Measurements from ENCODE around the gene STK32C.
"Not testable (repeated sequence)": the region's sequence is repeated elsewhere in the genome, so short reads cannot be mapped to it uniquely, and the experiment has no call there.

STK32C gene

DNA sequence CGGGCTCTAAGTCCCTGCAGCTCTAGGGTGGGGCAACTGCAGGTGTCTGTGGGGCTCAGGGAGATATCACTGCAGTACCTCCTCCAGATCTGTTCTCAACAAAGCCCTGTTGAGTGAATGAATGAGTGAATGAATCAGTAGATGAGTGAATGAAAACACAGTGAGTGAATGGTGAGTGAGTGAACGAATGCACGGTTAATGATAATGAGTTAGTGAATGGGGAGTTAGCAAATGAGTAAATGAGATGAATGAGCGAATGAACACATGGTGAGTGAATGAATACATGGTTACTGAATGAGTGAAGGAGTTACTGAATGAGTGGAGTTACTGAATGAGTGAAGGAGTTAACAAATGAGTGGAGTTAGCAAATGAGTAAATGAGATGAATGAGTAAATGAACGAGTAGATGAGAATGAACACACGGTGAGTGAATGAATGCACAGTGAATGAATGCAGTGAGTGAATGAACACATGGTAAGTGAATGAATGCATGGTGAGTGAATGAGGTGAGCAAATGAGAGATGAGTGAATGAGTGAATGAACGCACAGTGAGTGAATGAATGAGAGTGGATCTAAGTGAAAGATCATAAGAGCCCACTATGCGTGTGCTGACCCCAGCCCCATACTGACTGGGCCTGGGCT is 34.3 kb downstream of the STK32C start:
- H3K4me3 ChIP-seq (ENCODE audit: low read length), result no peak overlapping the region
- DNase-seq (ENCODE audit: low read depth, low spot score), result no peak

DNA sequence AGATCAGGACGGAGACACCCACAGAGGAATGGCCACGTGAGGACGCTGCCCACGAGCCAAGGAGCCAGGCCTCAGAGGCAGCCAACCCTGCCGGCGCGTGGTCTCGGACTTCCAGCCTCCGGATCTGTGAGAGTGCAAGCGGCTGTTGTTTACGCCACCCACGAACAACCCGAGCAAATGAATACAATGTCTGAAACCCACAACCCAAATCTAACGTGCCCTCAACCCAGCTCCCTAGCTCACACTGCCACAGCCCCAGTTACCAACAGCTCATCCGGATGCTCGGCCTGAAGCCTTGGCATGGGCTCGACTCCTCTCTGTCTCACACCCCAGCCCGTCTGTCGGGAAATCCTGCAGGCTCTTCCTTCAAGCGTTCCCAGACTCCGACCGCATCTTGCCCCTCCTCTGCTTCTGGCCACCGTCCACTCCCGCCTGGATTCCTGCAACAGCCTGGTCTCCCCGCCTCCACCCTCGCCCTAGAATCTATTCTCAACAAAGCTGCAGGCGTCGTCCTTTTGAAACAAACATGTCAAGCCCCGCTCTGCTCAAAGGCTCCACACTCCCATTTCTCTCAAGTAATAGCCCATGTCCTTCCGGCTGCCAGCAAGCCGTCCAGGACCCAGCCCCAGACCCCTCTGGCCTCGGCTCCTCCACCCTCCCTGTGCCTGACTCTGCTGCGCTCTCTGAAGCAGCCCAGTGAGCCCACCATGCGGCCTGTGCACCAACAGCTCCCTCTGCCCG is 35.3 kb downstream of the STK32C start:
- H3K4me3 ChIP-seq (ENCODE audit: low read length), result no peak overlapping the region
- DNase-seq (ENCODE audit: low read depth, low spot score), result no peak

DNA sequence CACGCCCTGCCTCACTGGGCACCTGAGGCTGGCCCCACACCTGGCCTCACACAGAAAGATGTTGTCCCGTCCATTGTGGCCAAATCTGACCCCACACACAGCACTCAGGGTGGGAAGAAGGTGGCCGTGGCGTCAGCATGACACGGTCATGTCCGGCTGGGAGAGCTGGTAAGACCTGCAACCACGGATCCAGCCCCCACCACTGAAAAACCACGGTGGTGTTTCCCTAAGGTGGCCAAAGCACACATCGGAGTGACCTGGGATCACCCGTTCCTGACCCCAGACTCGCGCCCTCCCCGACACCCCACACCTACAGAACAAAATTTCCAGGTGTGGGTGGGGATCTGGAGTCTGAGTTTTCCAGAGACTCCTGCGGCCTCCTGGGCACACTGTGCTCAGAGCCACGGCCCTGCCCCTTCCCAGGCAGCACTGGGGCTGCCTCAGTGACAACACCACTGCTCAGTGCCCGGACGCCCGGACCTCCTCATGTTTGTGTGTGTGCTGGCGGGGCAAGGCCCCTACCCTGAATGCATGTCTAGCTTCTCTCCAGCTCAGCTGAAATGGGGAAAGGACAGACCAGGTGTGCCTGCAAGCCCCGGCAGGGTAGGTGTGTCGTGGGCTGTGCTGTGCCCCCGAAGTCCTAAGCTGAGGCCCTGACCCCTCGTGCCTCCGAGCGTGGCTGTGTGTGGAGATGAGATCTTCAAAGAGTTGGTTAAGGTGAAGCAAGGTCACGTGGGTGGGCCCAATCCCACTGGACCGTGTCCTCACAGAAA is 36.1 kb downstream of the STK32C start:
- no peak overlapping the region for H3K4me3 ChIP-seq (ENCODE audit: low read length)
- no peak for DNase-seq (ENCODE audit: low read depth, low spot score)

DNA sequence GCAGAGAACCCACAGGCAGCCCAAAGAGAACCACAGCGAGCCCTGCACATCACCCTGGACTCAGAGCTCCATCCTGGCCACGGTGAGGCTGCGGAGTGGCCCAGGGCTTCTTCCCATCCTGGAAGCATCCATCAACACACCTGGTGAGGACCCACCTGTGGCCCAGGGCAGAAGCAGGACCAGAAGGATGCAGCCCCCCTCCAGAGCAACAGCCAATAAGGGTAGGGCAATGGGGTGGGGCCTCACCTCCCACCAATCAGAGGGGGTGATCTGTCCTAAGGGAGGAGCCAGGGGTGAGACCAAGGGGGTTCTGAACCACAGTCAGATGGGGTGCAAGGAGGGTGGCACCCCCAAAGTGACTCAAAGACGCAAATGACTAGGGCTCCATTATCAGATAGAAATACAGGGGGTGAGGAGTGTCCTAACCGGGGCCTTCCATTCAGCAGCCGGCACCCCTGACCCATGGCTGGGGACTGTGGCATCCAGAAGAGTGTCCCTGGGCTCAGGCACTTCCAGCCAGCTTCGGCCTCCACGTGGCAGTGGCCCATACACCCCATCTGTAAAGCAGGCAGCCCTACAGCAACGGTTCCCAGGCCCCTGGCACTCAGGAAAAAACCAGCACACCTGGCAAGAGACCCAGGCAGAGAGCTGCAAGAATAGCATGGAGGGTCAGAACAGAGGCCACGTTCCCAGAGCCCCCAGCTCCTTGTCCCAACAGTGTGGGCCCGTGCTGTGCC is 36.9 kb downstream of the STK32C start:
- no peak overlapping the region for H3K4me3 ChIP-seq (ENCODE audit: low read length)
- DNase-seq (ENCODE audit: low read depth, low spot score), result no peak

DNA sequence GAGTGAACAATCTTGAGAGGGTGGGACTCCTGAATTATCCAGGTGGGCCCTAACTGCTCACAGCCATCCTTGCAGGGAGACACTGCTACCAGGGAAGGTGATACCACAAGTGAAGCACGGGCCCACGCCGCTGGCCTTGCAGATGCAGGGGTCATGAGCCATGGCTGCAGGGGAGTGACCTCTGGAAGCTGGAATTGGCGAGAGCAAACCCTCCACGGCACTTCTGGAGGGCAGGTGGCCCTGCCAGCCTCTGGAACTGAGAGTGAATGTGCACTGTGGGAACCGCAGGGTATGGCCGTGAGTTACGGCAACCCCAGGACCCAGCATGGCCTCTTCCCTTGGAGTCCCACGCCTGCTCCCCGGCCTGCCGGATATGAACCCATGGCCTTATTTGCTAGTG is 37.5 kb downstream of the STK32C start:
- no peak for DNase-seq (ENCODE audit: low read depth, low spot score)
- H3K4me3 ChIP-seq (ENCODE audit: low read length), result no peak overlapping the region

DNA sequence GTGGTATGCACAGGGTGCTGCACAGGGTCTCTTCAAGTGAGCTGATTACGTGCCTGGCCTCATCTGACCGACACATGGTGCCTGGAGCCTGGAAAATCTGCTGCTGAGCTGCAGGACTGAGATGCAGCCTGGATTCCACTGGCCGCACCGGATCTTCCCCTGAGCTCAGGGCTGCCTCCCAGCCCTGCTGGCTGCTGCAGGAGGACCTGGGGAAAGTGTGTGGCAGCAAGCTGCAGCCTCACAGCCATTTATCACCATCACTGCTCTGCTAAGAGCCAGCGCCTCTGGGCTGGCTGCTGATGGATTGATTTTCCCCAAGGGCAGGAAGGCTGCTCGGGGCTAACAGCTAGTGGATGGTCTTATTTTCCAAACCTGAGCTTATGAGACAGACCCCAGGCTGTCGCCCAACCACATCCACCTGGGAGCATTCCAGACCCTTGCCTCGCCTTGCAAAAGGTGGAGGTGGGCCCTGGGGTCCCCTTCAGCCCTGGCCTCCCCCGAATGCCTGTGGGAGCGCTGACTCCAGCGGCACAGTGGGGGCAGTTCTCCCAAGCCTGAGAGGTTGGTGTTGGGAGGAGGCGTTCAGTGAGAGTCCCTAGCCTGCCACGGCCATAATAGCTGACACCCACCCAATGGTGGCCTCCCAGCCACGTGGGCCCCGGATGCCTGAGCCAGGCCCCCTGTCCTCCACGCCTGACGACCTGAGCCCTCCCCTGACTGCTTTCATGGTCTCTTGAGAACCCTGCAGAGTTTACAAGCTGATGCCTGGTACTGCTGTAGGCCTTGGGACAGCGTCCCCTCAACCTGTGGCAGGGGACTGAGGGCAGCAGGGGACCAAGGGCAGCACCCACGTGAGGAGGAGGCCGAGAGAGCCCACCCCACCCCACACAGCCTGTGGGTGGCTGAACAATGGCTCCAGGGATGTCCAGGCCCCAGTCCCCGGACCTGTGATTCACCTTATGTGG is 38.2 kb downstream of the STK32C start:
- H3K4me3 ChIP-seq (ENCODE audit: low read length), result no peak overlapping the region
- DNase-seq (ENCODE audit: low read depth, low spot score), result no peak

DNA sequence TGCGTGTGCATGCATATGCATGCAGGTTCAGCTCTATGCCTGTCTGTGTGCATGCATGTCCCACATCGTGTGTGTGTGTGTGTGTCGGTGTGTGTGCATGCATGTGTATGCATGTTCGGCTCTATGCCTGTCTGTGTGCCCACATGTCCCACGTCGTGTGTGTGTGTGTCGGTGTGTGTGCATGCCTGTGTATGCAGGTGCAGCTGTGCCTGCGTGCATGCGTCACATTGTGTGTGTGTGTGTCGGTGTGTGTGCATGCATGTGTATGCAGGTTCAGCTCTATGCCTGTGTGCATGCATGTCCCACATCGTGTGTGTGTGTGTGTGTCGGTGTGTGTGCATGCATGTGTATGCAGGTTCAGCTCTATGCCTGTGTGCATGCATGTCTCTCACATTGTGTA is 39.8 kb downstream of the STK32C start:
- not testable (repeated sequence) for DNase-seq (ENCODE audit: low read depth, low spot score); H3K4me3 ChIP-seq (ENCODE audit: low read length)

DNA sequence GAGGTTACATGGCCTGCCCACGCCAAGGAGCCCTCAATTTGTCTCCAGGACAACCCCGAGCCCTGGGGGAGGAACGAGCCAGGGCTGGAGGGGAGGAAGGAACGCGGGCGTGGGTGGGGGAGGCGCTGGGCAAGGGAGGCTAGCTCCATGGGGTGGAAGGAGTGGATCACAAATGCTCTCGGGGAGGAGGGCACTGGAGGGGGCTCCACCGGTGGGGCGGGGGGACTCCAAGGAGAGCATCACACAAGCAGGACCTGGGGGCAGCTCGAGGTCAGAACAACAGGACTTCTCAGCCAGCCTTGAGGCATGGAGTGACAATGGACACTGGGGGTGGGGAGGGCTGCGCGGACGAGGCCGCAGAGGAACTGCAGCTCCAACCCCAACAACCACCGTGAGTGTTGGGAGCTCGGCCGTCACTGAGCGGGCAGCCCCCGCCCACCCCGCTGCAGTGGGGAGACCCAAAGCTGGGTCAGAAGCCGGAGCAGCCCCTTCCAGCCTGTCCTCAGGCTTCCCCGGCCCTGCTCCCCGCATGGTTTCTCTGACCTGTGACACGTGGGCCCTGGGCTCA is 41.1 kb downstream of the STK32C start:
- no peak for DNase-seq (ENCODE audit: low read depth, low spot score)
- H3K4me3 ChIP-seq (ENCODE audit: low read length), result no peak overlapping the region

DNA sequence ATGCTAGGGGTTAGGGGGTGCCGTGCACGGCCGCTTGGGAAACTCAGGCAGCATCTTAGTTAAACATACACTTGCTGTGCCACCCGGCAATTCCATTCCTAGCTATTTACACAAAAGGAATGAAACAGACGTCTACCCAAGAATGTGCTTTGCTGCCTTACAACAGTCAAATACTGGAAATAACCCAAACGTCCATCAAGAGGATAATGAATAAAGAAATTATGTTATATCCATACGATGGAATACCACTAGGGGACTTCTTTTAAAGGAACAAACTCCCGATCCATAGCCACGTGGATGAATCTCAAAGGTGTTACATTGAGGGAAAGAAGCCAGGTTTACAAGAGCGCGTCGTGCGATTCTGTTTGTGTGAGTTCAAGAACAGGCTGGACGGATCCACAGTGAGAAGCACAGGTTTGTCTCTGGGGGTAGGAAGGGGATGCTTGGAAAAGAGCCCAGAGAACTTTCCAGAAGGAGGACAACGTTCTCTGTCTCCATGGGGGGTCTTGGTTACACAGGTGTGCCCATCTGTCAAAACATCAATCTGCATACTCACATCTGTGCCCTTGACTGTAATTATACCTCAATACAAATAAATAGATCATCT is 41.8 kb downstream of the STK32C start:
- no peak for DNase-seq (ENCODE audit: low read depth, low spot score)
- no peak overlapping the region for H3K4me3 ChIP-seq (ENCODE audit: low read length)

DNA sequence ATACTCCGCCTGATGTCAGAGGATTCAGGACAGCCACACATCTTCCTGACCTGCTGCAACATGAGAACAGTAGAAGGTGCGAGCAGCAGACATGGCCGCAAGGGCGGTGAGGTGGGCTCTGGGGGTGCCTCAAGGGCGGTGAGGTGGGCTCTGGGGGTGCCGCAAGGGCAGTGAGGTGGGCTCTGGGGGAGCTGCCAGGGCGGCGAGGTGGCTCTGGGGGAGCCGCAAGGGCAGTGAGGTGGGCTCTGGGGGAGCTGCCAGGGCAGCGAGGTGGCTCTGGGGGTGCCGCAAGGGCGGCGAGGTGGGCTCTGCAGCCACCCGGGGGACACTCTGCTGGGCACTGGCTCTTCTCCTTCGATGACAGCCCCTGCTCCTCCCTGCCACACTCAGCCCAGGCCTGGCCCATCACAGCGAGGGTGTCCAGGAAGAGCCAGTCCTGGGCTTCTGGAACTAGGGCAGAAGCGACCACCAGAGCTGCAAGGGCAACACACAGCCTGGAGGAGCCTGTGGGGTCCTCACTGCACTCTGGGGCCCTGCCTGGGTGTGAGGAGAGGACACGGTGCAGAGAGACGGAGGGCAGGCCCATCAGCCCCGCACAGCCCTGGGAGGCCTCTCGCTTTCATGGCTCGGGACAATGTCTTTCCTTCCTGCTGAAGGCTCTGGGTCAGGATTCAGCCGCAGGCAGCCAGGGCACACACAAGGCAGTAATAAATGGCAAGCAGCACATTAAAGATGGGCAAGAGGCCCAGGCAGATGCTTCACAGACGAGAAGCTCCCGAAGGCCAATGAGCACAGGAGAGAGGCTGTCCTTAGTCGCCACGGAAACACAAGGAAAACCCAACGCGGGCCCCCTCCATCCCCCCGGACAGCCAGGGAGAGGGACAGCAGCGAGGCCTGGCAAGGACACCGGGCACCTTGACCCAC is 42.5 kb downstream of the STK32C start:
- no peak for DNase-seq (ENCODE audit: low read depth, low spot score)
- no peak overlapping the region for H3K4me3 ChIP-seq (ENCODE audit: low read length)

DNA sequence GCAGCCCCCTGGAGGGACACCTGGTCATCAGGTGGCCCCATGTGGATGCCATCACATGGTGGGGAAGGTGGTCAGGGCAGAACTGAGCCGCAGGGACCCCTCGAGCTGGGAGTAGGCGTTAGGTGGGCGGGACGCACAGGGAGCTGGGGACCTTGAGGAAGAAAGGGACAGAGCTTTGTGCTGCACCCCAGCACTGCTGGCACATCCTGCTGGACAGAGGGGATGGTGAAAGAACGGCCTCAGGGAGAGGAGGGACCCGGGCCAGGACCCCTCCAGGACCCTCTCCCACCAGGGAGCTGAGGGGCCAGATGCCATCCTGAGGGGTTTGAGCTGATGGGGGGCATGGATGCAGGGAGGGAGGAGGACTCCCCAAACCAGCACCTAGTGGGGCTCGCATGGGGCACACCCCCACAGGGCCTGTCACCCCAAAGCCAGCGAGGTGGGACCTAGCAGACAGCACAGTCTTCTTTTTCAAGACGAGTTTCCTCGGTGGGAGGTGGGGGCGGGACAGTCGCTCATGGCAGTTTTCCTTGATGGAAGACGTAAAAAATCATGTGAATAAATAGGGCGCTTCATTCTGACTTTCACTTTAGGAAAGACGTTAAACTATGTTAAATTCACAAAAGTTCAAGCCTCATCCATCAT is 43.3 kb downstream of the STK32C start:
- DNase-seq (ENCODE audit: low read depth, low spot score), result no peak
- H3K4me3 ChIP-seq (ENCODE audit: low read length), result no peak overlapping the region

DNA sequence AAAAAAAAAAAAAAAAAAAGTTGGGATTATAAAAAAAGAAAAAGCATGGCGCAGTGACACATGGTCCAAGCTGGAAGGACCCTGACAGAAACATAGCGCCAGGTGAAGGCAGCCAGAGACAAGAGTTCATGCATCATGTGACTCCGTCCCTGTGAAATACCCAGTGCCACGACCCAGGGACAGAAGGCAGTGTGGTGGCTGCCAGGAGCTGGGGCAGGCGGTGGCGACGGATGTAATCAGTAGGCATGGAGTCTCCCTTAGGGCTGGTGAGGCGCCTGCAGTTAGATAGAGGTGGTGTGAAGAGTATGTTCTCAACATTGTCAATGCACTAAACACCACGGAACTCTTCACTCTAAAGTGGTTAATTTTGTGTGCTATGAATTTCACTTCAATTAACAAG is 43.9 kb downstream of the STK32C start:
- no peak for DNase-seq (ENCODE audit: low read depth, low spot score)
- H3K4me3 ChIP-seq (ENCODE audit: low read length), result no peak overlapping the region

DNA sequence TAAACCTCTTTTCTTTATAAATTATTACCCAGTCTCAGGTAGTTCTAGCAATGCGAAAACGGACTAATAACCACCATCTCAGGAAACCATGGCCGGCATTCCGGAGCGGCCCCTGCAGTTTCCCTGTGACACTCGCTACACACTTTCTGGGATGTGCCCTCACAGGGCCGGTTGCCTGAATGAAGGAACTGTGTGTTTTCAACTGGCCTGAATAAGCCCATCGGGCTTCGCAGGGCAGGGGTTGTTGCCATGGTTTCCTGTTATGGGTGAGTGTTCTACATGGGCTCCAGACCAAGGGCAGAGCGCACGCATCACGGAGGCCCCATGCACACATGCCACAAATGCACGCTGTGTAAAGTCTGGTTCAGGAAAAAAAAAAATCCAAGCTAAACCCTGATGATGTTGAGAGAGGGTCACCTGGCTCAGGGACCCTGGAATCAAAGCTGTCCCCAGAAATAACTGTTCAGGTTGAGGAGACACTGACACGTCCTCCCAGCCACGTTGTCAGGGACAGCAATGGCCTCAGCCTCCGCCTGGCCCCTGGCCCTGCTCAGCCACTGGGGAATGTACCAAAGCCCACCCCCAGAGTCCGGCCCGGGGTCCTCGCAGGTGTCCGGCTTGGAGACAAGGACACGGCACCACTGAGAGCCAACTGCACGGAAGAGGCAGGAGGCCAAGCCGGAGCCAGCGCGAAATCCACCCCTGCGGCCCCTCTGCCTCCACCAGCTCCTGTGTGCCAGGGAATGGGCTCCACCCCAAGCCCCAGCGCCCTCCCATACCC is 47.9 kb downstream of the STK32C start:
- H3K4me3 ChIP-seq (ENCODE audit: low read length), result no peak overlapping the region
- no peak for DNase-seq (ENCODE audit: low read depth, low spot score)

DNA sequence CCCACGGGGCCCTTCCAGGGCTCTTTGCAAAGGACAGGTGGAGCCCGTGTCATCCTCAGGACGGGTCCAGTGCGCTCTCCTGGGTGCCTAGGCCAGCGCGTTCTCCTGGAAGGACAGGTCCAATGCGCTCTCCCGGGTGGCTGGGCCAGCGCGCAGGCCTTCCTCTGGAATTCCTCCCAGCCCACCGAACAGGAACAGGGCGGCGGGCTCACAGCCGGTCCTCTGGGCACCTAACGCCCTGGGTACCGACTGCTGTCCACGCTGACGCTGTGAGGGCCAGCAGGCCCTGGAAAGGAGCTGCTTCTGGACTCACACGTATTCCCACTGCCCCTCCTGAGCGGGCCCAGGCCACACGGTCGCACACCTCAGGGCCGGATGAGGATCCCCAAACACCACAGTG is 49.3 kb downstream of the STK32C start:
- no peak overlapping the region for H3K4me3 ChIP-seq (ENCODE audit: low read length)
- DNase-seq (ENCODE audit: low read depth, low spot score), result no peak

DNA sequence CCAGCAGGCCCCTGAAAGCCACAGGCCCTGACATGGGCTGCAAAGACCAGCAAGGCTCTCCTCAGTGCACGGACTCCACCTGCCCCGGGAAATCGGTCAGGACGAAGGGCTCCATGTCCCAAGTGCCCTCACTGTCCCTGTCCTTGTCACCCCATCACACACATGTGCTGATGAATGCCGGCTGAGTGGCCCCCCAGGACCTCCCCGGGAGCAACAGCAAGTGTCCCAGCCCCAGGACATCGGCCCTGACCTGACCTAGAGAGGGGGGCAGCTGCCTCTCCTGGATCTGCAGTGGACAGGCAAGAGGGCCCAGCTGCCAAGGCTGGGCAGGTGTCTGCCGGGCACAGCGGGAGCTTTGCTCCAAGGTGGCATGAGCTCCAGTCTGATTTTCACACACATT is 49.8 kb downstream of the STK32C start:
- no peak overlapping the region for H3K4me3 ChIP-seq (ENCODE audit: low read length)
- no peak for DNase-seq (ENCODE audit: low read depth, low spot score)

DNA sequence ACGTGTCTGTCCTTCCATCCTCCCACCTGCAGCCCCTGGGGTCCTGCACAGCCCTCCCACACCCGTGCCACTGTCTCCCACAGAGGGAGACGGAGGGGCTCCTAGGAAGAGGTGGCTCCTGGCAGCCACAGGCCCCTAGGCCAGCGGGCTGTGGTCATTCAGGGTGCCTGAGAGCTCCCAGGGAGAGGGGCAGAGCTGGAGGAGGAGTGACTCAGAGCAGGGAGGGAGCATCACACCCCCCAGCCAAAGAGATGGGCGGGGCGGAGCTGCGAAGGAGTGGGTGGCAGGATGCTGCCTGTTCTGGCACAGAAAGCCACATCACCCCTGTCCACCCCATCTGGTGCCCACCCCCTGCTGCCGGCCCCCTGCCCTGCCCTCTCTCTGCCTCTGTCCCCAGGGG is 50.5 kb downstream of the STK32C start:
- no peak overlapping the region for H3K4me3 ChIP-seq (ENCODE audit: low read length)
- DNase-seq (ENCODE audit: low read depth, low spot score), result no peak

All from Jurkat, Clone E6-1 (cell line).